ENCODE measurements around the gene SPATA16. TPM values are rescaled to one million over a fixed set of nuclear protein-coding genes. Genes with fewer than 3 reads are reported as not detected.

The SPATA16 gene
- total RNA-seq, 1 donor from 2014 or later = not detected

- Mint-ChIP-seq H3K27me3 (ENCODE audit: low read depth) (no peaks in the 10 kb centered on the region), H3K4me3 (no peak overlapping the region), H3K9me3 (peaks cover 5% of the 10 kb centered on the region), H3K27ac (ENCODE audit: unreplicated experiment) (no peak overlapping the region), H3K36me3 (ENCODE audit: low read depth) (no peaks in the 10 kb centered on the region), H3K4me1 (no peaks in the 10 kb centered on the region)
- DNase-seq (ENCODE audit: low read depth, low spot score) = no peak
- TF ChIP-seq CTCF (conservative IDR thresholded peaks at IDR 0.05) = no peak
Observed at GRCh38 chr3:172953571-172953970, 187.5 kb downstream of the SPATA16 start.

- DNase-seq (ENCODE audit: low read depth, low spot score) = no peak
- Mint-ChIP-seq H3K36me3 (ENCODE audit: low read depth) (no peaks in the 10 kb centered on the region), H3K27me3 (ENCODE audit: low read depth) (no peaks in the 10 kb centered on the region), H3K9me3 (peaks cover 5% of the 10 kb centered on the region), H3K4me3 (no peak overlapping the region), H3K4me1 (no peaks in the 10 kb centered on the region), H3K27ac (ENCODE audit: unreplicated experiment) (no peak overlapping the region)
- TF ChIP-seq CTCF (conservative IDR thresholded peaks at IDR 0.05) = no peak
Observed at GRCh38 chr3:172951511-172951910, 189.5 kb downstream of the SPATA16 start.

GRCh38 chr3:172946061-172946460 lies 195.0 kb downstream of the SPATA16 start:
- no peak for DNase-seq (ENCODE audit: low read depth, low spot score)
- Mint-ChIP-seq H3K36me3 (ENCODE audit: low read depth) (no peaks in the 10 kb centered on the region), H3K4me1 (no peaks in the 10 kb centered on the region), H3K4me3 (no peak overlapping the region), H3K27ac (ENCODE audit: unreplicated experiment) (no peak overlapping the region), H3K9me3 (no peaks in the 10 kb centered on the region), H3K27me3 (ENCODE audit: low read depth) (no peaks in the 10 kb centered on the region)
- no peak for TF ChIP-seq CTCF (conservative IDR thresholded peaks at IDR 0.05)

- peaks cover 7% of the 10 kb centered on the region for H3K4me1 Mint-ChIP-seq
- H3K27ac Mint-ChIP-seq (ENCODE audit: unreplicated experiment) = no peak overlapping the region
- no peaks in the 10 kb centered on the region for H3K9me3 Mint-ChIP-seq
- H3K36me3 Mint-ChIP-seq (ENCODE audit: low read depth) = no peaks in the 10 kb centered on the region
- no peak for TF ChIP-seq CTCF (conservative IDR thresholded peaks at IDR 0.05)
- H3K27me3 Mint-ChIP-seq (ENCODE audit: low read depth) = no peaks in the 10 kb centered on the region
- H3K4me3 Mint-ChIP-seq = no peak overlapping the region
- no peak for DNase-seq (ENCODE audit: low read depth, low spot score)
Observed at GRCh38 chr3:172939651-172940293, 201.3 kb downstream of the SPATA16 start.

GRCh38 chr3:172938788-172939187 lies 202.2 kb downstream of the SPATA16 start:
- no peak for DNase-seq (ENCODE audit: low read depth, low spot score)
- Mint-ChIP-seq H3K4me1 (peaks cover 7% of the 10 kb centered on the region), H3K27ac (ENCODE audit: unreplicated experiment) (no peak overlapping the region), H3K27me3 (ENCODE audit: low read depth) (no peaks in the 10 kb centered on the region), H3K4me3 (no peak overlapping the region), H3K9me3 (no peaks in the 10 kb centered on the region), H3K36me3 (ENCODE audit: low read depth) (no peaks in the 10 kb centered on the region)
- TF ChIP-seq CTCF (conservative IDR thresholded peaks at IDR 0.05) = no peak
